Panc1 (cell line): ENCODE results near the gene CEP131.

Experiments
- CTCF ChIP-seq: fragments of 450-650 bp; IDR thresholded peaks from 2 replicates; pipeline ENCODE4 v1.5.1; 2017; ENCODE audit warnings: mild to moderate bottlenecking
- POLR2AphosphoS5 ChIP-seq: IDR thresholded peaks from 2 replicates; pipeline ENCODE4 v1.6.1; 2012; ENCODE audit warnings: mild to moderate bottlenecking, low read depth, low read length, moderate library complexity
- SIN3A ChIP-seq: IDR thresholded peaks from 2 replicates; pipeline ENCODE4 v1.6.1; 2012; ENCODE audit warnings: low read depth, mild to moderate bottlenecking, low read length, moderate library complexity, borderline replicate concordance; ENCODE audit not compliant: insufficient read depth
- TCF7L2 ChIP-seq: IDR thresholded peaks from 2 replicates; pipeline ENCODE4 v1.6.1; 2011; ENCODE audit warnings: mild to moderate bottlenecking, low read depth, low read length, inconsistent platforms

- no peak for TF ChIP-seq CTCF
- no peak for TF ChIP-seq POLR2AphosphoS5
- TF ChIP-seq SIN3A: no peak
- no peak for TF ChIP-seq TCF7L2
These were observed 42.8 kb upstream of the CEP131 start for GRCh38 chr17:81265576-81265975.
